Anterior cingulate cortex (tissue), 58 donors: ENCODE results near the gene TMEM204.
A peak's percentile ranks its signal among the peaks of the same experiment; 100 is the strongest.

Source experiments
- DNase-seq, 58 donors: peaks; one replicate each; lab custom pipeline; 2025; lab: John Stamatoyannopoulos, UW

Gene TMEM204

DNA sequence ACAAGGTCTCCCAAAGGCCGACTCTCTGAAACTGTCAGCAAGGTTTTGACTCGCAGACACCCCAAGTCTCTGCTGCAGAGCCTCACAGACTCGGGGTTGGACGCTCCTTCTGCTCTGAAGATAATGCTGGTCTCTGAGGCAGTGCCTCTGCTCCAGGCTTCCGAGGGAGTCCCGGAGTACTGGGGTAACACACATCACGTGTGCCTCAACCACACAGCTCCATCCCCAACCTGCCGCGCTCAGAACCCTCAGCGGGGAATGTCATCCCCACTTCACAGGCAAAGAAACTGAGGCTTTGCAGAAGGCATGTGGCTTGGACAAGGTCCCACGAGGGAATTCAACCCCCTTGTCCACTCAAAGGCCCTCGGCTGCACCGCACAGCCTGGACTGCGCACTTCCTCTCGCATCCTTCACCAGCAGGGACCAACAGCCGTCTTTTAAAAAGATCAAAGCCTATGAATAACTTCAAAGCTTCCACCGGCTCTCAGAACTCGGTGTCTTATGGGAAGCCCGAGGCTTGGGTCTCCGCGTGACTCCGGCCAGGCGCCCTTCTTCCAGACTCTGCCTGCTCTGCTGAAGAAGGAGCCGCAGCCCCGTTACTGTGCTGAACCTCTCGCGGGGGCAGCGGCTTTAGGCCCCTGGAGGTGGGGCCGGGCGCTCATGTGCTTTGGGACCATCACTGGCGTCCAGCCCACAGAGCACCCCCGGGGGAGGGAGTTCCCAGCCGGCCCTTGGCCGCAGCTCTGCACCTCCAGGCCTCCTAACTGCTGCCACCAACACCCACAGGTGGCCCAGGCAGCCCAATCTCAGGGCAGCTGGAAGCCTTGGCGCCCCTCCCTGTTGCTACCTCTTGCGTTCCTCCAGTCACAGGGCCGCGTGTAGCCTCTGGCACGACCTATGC lies 2.2 kb downstream of the TMEM204 start:
- no peak for DNase-seq

DNA sequence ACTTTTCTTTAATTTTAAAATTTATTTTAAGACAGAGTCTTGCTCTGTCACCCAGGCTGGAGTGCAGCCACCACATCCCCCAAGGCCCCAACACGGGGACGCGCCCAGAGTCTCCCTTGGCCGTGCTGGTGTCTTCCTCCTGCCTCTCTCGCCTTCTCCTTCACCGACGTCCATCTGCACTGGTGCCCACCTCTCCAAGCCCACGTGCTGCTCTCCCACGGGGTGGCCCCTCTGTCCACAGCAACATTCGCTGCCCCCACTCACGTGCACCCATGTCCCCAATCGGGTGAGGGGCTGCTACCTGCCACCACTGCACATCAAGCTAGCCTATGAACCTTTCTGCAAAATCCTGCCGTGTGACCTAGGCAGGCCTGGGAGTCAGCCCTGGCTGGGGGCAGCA lies 3.1 kb downstream of the TMEM204 start:
- no peak for DNase-seq

DNA sequence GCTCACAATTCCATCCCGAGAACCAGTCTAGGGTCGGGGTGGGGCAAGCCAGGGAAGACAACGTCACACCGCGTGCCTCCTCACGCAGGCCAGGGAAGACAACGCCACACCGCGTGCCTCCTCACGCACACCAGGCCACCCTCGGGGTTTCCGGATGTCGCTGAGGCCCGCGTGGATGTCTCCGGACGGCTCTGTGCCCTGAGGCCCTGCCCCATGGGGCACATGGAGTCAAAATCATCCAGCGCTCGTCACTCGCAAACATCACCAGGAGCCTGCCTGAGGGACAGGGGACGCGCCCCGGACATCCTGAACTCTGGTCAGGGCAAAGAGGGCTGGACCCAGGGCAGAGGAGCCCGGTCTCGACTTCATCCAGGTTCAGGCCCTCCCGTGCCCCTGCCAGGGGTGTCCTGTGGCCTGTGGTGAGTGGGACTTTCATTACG lies 3.7 kb downstream of the TMEM204 start:
- no peak for DNase-seq

DNA sequence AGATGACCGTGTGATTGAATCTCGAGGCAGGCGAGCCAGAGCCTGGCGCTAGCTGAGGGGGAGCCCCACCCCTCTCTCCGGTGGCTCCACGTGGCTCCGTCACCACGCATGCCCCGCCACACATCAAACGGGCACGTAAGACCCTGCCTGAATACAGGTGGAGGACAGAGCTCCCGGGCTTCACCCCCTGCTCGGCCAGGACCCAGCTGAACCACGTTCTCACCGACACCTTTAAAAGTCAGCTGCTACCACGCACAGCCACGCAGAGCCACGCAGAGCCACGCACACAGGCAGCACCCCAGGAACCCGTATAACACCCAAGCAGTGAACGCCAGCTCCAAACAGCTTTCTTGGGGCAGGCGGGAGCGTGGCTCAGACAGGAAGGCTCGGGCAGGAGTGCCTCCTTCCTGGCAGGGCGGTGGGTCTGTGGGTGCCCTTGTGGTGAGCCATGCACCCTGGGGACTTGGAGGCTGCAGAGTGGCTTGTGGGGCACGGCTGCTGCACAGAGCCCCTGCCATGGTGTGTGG lies 4.4 kb downstream of the TMEM204 start:
- no peak for DNase-seq

DNA sequence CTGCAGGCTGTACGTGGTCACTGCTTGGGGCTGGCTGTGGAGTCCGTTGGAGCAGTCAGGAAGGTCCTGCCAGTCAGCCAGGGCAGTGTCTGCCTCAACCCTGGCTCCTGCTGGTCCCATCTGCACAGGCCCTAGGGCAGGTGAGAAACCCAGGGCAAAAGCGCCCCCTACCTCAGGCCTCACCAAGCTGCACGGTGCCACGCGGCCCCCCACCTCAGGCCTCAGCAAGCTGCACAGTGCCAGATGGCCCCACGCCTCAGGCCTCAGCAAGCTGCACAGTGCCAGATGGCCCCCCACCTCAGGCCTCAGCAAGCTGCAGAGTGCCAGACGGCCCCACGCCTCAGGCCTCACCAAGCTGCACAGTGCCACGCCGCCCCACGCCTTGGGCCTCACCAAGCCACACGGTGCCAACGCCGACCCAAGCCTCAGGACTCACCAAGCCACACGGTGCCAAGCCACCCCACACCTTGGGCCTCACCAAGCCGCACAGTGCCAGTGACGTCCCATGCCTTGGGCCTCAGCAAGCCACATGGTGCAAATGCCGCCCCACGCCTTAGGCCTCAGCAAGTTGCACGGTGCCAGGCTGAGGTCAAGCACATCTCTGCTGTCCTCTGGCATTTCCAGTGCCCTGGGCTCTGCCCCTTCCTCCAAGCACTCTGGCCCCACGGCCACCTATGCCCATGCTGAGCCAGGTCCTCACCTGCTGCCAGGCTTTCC lies 5.5 kb downstream of the TMEM204 start:
- no peak for DNase-seq

DNA sequence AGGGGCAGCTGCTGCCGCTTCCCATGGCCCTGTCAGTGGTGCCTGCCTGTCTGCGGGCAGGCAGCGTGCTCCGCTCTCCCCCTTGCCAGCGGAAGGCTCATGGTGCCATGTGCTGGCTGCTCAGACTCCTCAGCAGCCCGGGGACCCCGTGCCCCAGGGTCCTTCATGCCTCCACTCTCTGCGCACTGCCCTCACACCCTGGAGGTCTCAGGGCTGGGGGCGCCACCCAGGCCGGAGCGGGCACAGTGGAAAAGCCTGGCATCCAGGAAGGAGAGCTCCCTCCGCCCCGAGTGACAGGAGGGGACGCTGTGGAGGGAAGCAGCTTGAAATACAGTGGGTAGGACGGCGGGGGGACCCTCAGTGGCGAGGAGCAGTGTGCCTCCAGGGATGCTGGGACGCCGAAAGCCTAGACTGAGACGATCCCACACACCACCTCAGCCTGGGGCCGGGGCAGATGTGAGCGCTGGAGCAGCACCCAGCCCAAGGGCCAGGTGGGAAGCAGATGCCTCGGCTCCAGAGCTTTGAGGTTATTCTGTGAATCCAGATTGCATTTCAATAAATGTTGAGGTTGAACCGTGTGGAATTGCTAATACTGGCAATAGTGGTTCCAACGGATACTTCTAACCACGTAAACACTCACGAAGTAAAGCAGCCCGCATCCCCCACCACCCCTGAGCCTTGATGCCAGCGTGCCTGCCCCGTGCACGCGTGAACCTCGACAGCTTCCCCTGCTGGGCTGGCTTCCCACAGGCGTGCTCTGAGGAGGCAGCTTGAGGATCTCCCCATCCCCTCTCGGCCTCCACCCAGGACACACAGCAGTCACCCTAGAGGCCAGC lies 6.5 kb downstream of the TMEM204 start:
- DNase-seq, result no peak

DNA sequence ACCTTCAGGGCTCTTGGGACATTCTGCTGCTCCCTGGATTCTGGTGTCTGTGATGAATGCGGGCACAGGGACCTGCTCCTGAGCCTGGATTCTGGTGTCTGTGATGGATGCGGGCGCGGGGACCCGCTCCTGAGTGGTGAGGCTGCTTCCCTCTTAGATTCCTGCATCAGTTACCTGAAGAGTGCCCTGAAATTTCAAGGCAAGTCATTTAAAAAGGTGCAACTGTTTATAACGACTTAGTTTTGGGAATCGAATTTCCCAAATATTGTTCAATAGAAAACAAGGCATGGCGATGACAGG lies 7.0 kb downstream of the TMEM204 start:
- no peak for DNase-seq

DNA sequence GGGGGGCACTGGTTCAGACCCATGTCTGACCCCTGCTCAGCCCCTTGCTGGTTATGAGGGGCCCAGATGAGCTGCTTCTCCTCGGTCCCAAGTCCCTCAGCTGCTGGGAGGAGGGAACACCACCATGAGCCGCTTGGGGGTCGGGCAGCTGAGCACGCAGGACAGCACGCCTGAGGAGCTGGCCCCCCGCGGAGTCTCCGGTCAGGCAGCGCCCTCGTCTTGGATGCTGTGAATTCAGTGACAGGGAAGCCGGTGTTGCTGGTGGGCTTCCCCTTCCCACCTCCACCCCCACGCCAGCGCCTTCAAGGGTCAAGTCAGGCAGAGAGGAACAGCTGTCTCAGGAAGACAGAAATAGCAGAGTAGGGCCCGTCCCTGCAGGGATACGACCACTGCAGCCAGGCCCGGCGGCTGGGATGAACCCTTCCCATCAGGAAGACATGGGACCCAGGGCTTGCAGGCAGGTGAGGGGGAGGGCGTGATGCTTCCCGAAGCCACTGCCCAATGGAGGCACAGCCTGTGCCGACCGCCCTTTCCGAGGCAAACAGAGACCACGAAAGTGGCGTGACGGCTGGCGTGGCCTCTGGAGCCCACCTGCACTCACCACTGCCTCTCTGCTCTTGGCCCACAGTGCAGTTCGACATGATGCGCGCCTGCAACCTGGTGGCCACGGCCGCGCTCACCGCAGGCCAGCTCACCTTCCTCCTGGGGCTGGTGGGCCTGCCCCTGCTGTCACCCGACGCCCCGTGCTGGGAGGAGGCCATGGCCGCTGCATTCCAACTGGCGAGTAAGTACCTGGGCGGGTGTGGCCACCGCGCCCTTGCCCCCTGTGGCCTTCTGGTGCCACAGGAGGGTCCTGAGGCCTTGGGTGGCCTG lies 8.1 kb downstream of the TMEM204 start:
- no peak for DNase-seq

DNA sequence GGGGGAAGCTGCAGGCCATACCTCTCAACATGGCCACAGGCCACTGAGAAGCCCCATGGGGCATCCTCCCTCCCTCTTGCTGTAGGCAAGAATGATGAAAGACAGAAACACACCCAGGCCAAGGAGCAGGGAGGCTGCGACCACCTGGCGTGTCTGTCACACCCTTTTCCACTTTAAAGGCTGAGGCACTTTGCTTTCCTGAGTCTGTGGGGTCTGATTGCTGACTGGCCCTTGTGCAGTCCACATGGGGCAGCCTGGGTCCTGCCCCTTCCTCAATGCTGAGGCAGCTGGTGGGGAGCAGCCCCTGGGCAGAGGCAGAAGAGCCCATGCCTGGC lies 8.7 kb downstream of the TMEM204 start:
- DNase-seq, result no peak

DNA sequence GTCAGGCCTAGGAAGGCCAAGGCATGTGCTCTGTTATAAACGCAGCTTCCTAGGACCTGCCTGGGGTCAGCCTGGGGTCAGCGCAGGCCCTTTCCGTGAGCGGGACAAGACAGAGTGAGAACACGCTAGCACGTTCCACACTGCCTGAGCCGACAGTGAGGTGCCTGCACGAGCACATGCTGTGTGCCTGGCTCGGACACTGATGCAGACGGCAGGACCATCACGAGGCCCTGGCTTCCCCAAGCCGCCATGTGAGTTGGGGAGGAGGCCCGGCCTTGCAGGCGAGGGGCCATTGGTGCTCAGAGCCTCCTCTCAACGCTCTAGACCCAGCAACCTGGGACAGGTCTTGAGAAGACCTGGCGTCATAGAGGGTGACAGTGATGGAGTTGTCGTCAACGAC lies 9.1 kb downstream of the TMEM204 start:
- DNase-seq, result no peak

DNA sequence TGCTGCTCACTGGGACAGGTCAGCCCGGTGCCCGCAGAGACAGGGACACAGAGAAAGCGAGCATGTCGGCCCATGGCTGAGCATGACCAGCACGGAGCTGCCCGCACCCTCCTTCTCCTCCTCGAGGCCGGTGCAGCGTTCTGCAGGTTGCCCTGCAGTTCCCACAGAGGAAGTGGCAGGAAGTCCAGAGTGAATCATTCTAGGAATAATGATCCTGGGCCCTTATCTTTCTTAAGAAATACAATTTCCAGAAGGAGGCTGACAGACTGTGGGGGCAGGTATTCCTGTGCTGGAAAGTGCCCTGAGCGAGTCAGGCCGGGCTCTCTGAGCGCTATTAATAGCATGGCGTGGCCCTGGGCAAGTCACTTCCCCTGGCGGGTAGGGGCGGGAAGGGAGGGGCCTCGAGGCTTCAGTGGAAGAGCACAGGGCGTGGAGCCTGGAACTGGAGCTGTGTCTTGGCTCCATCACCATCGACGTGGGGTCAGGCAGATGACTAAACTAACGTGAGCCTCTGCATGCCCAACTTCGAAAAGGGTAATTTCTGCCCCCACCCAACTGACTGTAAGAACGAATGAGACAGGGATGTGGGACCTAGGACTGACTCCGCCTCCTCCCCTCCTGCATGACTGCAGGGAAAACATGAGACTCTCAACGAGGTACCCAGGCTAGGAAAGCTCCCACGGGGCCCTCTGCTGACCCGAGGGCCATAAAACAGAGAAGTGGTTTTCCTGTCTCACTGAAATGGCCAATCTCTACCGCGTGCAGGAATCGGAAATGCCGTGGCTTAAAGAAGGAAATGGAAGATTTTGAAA lies 9.8 kb downstream of the TMEM204 start:
- DNase-seq, result peak in 12 of 58 donors; percentile 4 to 42 (median 19)

DNA sequence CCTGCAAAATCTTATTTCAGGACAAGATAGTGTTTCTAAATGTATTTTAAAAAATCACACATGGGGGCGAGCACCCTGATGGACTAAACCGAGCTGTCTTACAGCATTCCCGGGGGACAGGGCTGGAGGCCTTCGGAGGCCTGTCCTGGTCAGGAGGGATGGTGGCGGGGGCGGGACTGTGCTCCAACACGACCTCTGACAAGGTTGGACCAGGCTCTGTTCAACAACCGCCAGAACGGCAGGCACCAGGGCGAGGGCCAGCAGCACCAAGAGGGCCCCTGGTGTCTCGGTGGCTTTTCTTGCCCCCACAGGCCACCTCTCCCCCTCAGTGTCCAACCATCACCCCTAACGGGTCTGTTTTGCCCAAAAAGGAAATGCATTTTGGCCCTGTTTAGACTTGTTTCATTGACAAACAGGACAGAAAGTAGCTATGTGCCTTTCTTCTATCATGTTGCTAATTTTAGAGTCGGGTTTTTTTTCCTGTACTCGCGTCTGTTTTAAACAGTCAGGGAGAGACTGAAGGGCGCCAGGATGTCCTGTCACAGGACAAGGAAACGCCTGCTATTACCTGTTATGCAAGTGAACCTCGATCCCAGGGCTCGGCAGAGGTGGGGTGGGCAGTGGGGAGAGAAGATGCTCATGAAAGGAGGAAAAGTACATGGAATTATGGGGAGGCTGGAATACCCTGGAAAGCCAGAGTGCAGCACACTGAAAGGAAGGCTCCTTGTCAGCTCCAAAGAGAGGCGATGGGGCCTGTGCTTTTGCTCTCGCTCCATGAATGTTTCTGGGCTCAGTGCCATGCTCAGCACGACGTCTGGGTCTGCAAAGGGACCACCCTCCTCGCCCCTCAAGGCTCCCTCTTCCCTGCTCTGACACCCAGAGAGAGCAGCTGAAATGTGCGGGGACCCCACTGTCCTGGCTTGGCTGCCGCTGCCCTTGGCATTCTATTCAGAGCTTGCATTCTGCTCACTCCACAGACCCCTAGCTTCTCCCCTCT lies 11.9 kb downstream of the TMEM204 start:
- DNase-seq, result no peak

DNA sequence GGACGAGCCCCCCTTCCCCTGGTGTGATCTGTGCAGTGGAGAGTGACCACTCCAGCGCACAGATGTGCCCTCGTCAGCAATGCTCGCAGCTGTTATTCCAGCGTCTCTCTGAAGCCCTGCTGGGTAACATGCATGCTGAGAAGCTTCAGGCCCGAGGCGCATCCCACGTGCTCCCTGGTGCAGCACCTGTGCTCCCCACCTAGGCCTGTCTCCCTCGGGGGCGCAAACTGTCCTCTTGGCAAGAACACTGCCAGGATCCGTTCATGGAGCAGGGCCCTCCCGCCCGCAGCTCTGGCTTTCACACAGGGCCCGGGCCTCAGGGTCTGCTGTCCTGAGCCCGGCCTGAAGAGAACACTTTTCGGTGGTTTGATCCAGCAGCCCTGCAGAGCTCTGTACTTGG lies 13.0 kb downstream of the TMEM204 start:
- DNase-seq, result no peak

DNA sequence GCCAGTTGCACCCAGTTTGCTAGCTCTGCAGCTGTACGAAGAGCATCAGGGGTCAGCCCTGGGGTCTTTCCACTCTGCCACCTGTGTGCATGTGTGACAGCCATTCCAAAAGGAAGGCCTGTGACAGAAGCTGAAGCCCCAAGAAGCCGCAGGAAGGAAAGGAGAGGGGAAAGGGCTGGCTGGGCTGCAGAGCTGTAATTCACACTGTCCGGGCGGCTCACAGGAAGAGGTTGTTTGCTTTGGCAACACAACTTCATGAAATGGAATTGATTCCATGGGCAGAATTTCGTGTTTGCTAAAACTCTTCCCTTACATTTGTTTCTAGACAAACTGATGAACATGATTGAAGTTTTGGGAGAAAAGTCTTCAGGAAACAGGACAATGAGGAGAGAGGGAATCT lies 14.8 kb downstream of the TMEM204 start:
- DNase-seq, result no peak

DNA sequence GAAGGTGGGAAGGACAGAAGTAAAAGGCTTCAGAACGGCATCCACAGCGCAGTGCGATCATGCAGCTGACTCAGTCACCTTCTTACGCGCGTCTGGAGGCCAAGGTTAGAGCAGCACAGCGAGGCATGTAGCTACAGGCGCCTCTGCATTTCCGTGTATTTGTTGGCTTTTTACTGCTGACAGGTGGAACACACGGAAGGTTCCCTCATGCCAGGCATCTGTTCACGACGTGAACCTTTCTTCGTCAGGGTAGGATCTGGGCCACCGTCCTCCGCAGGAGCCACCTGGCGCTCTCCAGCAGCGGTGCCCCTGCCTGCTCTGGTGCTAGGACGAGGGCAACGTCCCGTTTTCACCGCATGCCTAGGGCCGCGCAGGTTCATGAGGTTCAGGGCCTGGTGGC lies 15.3 kb downstream of the TMEM204 start:
- no peak for DNase-seq

DNA sequence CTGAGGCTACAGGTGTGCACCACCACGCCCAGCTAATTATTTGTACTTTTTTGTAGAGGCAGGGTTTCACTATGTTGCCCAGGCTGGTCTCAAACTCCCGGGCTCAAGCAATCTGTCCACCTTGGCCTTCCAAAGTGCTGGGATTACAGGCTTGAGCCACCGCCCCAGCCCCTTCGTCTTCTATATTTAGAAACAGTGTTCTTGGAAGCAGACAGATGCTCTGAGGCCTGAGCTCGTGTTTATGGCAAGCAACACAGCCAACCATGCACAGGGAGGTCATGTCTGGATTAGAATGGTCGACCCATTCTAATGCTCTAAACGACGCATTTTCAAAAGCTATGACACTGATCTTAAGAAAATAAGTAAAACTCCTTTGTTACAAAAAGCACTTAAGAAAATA lies 16.6 kb downstream of the TMEM204 start:
- no peak for DNase-seq

DNA sequence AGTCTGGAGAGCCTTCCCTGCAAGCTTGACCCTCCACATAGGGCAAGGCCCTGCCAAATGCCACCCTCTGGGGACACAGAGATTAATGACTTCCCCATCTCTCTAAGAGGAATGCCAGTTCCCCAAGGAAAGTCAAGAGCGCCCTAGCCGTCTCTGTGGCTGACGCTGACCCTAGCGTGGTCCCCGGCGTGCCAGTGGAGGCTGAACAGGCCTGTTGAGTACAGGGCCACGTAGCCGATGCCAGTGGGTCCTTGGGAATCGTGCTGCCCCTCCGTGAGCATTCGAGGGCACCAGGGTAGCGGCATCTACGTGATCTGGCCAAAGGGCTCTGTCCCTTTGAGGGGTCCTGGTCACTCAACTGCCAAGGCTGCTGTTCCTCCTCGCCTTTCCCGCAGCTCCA lies 17.2 kb downstream of the TMEM204 start:
- DNase-seq, result no peak

DNA sequence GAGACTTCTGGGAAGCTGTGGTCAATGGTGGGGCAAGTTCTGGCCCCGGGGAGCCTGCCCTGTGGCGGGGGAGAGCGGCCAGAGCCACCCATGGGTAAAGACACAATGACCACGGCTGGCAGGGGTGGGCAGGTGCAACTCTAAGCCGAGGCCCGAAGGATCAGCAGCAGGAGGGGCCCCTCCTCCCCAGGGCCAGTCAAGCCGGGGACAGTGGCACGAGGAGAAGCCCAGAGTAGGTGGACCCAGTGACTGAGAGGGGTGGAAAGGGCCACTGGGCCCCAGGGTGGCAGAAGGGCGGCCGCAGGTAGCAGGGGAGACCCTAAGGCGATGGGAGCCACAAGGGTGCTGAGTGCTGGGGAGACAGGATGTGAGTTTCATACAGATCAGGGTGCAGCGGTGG lies 17.7 kb downstream of the TMEM204 start:
- no peak for DNase-seq
